WI38 (cell line): ENCODE results near the gene RAPGEFL1.
"Not testable (repeated sequence)": the region's sequence is repeated elsewhere in the genome, so short reads cannot be mapped to it uniquely, and the experiment has no call there.

ENCODE experiments used
- H3K4me3 ChIP-seq: 2 replicates; pipeline ENCODE4 v1.5.1; 2011; ENCODE audit warnings: low read depth, mild to moderate bottlenecking, control low read depth, low read length
- TF ChIP-seq, protein P1 (sequence below): IDR thresholded peaks from 2 replicates; pipeline ENCODE4 v1.5.1; 2012; ENCODE audit warnings: low read depth, mild to moderate bottlenecking, control low read depth, low read length

Gene RAPGEFL1

DNA sequence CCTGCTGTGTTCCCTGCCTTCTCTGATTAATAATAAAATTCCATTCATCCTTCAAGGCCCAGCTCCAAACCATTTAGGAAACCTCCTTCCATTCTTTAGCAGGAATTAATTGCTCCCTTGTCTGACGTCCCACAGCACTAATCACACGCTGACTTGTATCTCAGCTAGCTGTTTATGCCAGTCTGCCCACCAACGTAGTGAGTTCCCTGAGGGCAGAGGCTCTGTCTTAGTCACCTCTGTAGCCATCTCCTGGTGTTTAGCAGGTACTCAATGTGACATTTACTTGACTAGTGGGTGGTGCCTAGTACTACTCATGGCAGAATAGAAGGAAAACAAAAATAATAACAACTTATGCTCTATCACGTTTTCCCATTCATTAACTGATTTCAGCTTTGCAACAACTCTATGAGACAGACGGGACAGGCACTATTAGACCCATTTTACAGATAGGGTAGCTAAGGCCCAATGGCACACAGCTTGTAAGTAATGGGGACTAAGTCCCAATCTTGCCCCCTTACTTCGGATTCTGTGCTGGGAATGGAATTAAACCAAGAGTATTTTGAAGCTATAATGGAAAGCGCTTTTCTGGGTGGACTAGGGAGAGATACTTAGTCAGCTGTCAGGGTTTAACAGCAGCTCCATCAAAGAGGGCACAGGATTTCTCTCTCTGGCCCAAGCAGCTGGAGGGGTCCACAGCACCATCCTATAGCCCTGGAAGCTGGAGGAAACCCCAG lies 40.9 kb downstream of the RAPGEFL1 start:
- H3K4me3 ChIP-seq: no peak overlapping the region; the same call in 1 of the 2 replicates
- TF ChIP-seq, protein P1, sequence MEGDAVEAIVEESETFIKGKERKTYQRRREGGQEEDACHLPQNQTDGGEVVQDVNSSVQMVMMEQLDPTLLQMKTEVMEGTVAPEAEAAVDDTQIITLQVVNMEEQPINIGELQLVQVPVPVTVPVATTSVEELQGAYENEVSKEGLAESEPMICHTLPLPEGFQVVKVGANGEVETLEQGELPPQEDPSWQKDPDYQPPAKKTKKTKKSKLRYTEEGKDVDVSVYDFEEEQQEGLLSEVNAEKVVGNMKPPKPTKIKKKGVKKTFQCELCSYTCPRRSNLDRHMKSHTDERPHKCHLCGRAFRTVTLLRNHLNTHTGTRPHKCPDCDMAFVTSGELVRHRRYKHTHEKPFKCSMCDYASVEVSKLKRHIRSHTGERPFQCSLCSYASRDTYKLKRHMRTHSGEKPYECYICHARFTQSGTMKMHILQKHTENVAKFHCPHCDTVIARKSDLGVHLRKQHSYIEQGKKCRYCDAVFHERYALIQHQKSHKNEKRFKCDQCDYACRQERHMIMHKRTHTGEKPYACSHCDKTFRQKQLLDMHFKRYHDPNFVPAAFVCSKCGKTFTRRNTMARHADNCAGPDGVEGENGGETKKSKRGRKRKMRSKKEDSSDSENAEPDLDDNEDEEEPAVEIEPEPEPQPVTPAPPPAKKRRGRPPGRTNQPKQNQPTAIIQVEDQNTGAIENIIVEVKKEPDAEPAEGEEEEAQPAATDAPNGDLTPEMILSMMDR: no peak

DNA sequence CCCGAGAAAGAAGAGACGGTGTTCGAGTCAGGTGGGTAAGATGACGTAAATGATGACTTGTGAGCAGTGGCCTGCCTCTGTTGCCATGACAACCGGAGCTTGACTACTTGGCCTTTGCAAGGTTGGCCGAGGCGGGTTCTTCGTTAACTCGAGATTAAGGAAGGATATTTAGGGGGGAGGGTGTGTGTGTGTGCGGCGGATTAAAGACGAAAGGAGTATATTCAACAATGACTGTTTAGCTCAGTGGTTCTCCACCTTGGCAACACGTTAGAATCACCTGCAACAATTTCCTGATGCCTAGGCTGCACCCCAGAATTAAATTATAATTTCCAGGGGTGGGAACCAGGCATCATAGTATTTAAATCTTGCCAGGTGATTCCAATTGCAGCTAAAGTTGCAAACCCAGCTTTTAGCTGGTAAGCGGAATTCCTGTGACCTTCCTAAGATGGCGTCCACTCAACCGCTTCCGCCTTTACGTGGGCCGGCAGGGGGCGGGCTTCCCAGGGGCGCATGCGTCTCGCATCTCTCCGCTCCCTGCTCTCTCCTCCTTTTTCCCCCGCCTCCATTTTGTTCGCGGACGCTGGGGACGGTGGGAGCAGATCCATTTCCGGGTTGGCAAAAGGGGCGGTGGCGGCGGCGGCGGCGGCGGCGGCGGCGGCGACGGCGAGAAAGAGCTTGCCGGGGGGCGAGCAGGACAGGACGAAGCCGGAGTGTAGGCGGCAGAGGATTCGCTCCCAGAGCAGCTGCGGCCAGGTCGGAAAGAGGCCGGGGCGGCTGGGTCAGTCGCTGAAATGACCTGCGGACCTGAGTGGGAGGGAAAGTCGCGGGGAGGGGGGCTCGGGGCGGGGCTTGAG lies 41.7 kb downstream of the RAPGEFL1 start, which contains the start of gene WIPF2:
Gene WIPF2, plus strand, starts transcription at position 565 of the 854 bp plus-strand sequence. CDS start 37,156 bp downstream, outside the sequence.
- TF ChIP-seq, protein P1: peak; percentile 71
- H3K4me3 ChIP-seq: peak within 1 kb of the TSS; percentile 77

DNA sequence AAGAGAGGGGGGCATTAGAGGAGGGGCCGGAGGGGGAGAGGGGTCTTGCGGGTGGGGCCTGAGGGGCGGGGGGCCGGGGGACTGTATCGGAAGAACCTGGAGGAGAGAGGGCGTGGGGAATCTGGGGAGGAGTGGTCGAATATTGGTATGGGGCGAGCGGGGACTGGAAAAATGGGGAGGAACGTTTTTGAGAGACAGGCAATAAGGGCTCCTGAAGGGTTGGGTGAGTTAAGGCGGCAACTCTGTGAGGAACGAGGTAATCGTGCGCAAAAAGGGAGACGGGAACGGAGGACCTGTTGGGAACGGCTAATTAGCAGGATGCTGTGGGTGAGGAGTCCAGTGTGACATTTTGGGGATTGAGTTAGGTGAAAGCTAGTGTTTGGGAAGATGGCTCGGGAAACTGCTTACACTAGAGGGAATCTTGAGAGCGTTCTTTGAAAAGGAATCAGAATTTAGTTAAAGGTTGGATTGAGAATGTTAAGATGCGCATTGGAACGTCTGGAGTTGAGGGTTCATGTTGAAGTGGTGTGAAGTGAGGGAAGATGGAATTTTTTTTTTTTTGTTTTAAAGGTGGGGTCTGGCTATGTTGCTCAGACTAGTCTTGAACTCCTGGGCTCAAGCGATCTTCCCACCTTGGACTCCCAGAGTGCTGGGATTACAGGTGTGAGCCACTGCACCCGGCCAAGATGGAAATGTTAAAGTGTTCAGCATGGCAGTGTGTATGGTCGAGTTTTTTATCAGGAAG lies 42.5 kb downstream of the RAPGEFL1 start:
- TF ChIP-seq, protein P1: no peak
- H3K4me3 ChIP-seq: peak overlapping the region; percentile 77

DNA sequence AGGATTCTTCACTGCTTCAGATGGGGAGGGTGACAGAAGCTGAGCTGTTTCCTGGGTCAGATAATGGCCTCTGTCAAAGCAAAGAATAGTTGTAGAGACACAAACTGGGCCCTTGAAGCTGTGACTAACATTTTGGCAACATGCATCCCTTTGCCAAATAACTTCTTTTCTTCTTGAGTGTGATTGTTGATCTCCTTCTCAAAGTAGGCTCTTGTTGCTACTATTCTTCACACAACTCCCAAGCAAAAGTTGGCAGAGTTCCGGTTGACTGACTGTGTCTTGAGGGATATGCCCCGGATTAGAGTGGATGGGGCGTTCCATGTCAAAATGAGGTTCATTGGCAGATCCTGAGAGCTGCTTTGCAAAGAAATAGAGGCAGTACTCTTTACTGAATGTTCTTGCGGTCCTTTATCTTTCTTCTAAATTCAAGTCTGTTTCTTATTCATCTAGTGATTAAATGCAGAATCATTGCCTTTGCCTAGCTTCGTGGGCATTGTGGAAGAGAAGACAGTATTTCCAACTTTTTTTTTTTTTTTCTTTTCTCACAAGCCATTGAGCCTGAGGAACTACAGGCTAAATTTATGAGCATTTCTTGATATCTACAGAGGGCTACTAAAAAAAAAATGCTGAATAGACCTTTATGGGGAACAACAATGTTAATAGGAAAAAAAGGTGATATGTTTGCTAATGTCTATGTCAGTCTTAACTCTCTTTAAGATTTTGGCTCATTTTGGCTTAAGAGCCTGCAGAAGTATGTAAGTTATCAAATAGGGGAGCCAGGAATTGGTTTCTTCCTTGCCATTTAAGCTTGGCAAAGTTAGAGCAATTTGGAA lies 47.7 kb downstream of the RAPGEFL1 start:
- no peak overlapping the region for H3K4me3 ChIP-seq
- TF ChIP-seq, protein P1: no peak

DNA sequence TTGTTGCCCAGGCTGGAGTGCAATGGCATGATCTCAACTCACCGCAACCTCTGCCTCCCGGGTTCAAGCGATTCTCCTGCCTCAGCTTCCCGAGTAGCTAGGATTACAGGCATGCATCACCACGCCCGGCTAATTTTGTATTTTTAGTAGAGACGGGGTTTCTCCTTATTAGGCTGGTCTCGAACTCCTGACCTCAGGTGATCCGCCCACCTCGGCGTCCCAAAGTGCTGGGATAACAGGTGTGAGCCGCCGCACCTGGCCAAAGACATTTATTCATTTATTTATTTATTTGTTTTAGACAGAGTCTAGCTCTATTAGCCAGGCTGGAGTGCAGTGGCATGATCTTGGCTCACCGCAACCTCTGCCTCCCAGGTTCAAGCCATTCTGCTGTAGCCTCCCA lies 51.9 kb downstream of the RAPGEFL1 start:
- H3K4me3 ChIP-seq: not testable (repeated sequence)

DNA sequence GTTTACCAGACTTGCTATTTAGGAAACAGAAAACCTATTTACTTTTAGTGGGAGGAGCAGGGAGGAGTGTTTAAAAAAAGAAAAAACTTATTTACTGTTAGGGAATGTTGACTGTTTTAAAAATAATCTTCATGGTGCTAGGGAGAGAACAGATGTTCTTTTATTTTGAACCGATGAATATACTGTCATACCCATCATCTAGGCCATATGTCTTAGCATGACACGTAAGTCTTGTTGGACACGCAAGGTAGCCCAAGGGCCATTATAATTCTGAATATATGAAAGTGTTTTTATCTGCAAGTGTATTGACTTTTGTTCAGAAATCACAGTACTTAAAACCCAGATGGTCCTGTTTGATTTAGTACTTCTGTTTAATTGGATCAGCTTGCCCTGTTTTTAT lies 53.4 kb downstream of the RAPGEFL1 start:
- TF ChIP-seq, protein P1: no peak
- H3K4me3 ChIP-seq: no peak overlapping the region

DNA sequence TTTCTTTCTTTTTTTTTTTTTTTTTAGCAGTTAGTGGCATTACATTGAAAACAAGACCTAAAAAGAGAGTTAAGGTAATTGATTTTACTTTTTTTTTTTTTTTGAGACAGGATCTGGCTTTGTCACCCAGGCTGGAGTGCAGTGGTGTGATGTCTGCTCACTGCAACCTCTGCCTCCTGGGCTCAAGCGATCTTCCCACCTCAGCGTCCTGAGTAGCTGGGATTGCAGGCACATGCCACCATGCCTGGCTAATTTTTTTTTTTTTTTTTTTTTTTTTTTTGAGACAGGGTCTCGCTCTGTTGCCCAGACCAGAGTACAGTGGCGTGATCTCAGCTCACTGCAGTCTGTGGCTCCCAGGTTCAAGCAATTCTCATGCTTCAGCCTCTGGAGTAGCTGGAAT lies 54.7 kb downstream of the RAPGEFL1 start:
- H3K4me3 ChIP-seq: not testable (repeated sequence)
